Mucosa of stomach (tissue), 1 donor: Measurements from ENCODE around the gene PLD5.

ENCODE experiments used
- H3K27me3 ChIP-seq: one replicate; pipeline ENCODE4 v1.7.0; 2013; ENCODE audit warnings: mild to moderate bottlenecking, low read length; ENCODE audit not compliant: control insufficient read depth, insufficient read depth
- H3K36me3 ChIP-seq: one replicate; pipeline ENCODE4 v1.7.0; 2013; ENCODE audit warnings: low read length; ENCODE audit not compliant: control insufficient read depth, insufficient read depth
- H3K4me1 ChIP-seq: one replicate; pipeline ENCODE4 v1.7.0; 2013; ENCODE audit warnings: mild to moderate bottlenecking, low read length; ENCODE audit not compliant: control insufficient read depth, insufficient read depth
- H3K4me3 ChIP-seq: one replicate; pipeline ENCODE4 v1.7.0; 2013; ENCODE audit warnings: low read length
- H3K9ac ChIP-seq: one replicate; pipeline ENCODE4 v1.7.0; 2013; ENCODE audit warnings: mild to moderate bottlenecking, low read length, moderate library complexity
- H3K9me3 ChIP-seq: one replicate; pipeline ENCODE4 v1.7.0; 2013; ENCODE audit warnings: mild to moderate bottlenecking, low read length, moderate library complexity; ENCODE audit not compliant: control insufficient read depth
- donor health status: Pancreatic carcinoma.

The PLD5 gene

DNA sequence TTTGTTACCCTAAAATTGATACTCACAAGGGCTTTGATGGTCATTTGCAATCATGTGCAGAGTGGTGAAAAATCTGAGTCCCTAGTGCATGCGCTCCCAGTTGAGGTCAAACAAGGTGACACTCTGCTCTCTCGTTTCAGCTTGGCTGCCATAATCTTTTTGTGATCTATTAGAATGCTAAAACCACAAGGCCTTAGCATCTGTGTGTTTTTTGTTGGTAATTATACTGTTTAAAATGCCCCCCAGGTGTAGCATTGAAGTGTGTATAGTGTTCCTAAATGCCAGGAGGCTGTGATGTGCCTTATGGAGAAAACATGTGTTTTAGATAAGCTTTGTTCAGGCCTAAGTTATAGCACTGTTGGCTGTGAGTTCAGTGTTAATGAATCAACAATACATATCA, 89.3 kb downstream of the PLD5 start:
- H3K9ac ChIP-seq, result no peak overlapping the region
- no peak overlapping the region for H3K4me3 ChIP-seq
- H3K27me3 ChIP-seq, result no peaks in the 10 kb centered on the region
- no peaks in the 10 kb centered on the region for H3K36me3 ChIP-seq
- no peaks in the 10 kb centered on the region for H3K9me3 ChIP-seq
- no peaks in the 10 kb centered on the region for H3K4me1 ChIP-seq

DNA sequence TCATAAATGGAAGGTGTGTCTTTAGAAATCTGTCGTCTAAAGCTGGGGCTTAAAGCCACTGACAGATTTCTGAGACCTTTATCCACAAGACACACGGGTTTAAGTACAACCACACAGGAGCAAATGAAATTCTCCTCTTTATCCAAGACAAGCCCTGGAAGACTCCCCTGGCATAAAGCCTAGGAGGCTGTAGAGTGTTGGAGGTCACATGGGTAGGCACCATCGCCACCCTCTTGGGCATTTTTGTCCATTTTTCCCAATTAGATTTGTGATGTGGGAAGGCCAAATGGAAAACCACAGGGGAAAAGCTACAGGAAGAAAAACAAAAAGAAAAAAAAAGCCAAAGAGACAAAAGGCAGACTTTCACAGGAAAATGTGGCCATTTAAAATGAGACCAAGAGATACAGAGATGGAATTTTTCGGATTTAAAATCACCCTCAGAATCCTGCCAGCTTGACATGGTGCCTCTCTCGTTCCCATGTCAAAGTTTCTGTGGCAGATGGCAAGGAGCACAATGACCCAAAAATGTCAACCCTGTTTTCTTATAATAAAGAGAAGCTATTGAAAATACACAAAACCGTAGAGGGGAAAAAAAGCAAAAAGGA, 91.9 kb downstream of the PLD5 start:
- H3K4me3 ChIP-seq, result no peak overlapping the region
- no peaks in the 10 kb centered on the region for H3K27me3 ChIP-seq
- H3K9me3 ChIP-seq, result no peaks in the 10 kb centered on the region
- H3K4me1 ChIP-seq, result no peaks in the 10 kb centered on the region
- no peak overlapping the region for H3K9ac ChIP-seq
- H3K36me3 ChIP-seq, result no peaks in the 10 kb centered on the region

GRCh38 chr1:242431786-242432185, 92.7 kb downstream of the PLD5 start:
- Histone ChIP-seq H3K27me3 (no peaks in the 10 kb centered on the region), H3K4me1 (no peaks in the 10 kb centered on the region), H3K9me3 (no peaks in the 10 kb centered on the region), H3K9ac (no peak overlapping the region), H3K36me3 (no peaks in the 10 kb centered on the region), H3K4me3 (no peak overlapping the region)

- Histone ChIP-seq H3K27me3 (no peaks in the 10 kb centered on the region), H3K4me1 (no peaks in the 10 kb centered on the region), H3K9ac (no peak overlapping the region), H3K9me3 (no peaks in the 10 kb centered on the region), H3K36me3 (no peaks in the 10 kb centered on the region), H3K4me3 (no peak overlapping the region)
Observed at GRCh38 chr1:242430956-242431355, 93.5 kb downstream of the PLD5 start.

GRCh38 chr1:242428399-242429190, 95.9 kb downstream of the PLD5 start:
- Histone ChIP-seq H3K9ac (no peak overlapping the region), H3K4me1 (no peaks in the 10 kb centered on the region), H3K9me3 (no peaks in the 10 kb centered on the region), H3K27me3 (no peaks in the 10 kb centered on the region), H3K36me3 (no peaks in the 10 kb centered on the region), H3K4me3 (no peak overlapping the region)

- H3K9me3 ChIP-seq, result no peaks in the 10 kb centered on the region
- no peaks in the 10 kb centered on the region for H3K36me3 ChIP-seq
- no peaks in the 10 kb centered on the region for H3K4me1 ChIP-seq
- no peak overlapping the region for H3K9ac ChIP-seq
- no peak overlapping the region for H3K4me3 ChIP-seq
- H3K27me3 ChIP-seq, result no peaks in the 10 kb centered on the region
Observed at GRCh38 chr1:242427519-242427918, 97.0 kb downstream of the PLD5 start.

- no peaks in the 10 kb centered on the region for H3K27me3 ChIP-seq
- H3K36me3 ChIP-seq, result no peaks in the 10 kb centered on the region
- H3K9ac ChIP-seq, result no peak overlapping the region
- no peak overlapping the region for H3K4me3 ChIP-seq
- no peaks in the 10 kb centered on the region for H3K4me1 ChIP-seq
- no peaks in the 10 kb centered on the region for H3K9me3 ChIP-seq
Observed at GRCh38 chr1:242426271-242426905, 98.1 kb downstream of the PLD5 start.

- Histone ChIP-seq H3K9me3 (no peaks in the 10 kb centered on the region), H3K27me3 (no peaks in the 10 kb centered on the region), H3K36me3 (no peaks in the 10 kb centered on the region), H3K4me3 (no peak overlapping the region), H3K9ac (no peak overlapping the region), H3K4me1 (no peaks in the 10 kb centered on the region)
Observed at GRCh38 chr1:242425232-242425631, 99.3 kb downstream of the PLD5 start.

DNA sequence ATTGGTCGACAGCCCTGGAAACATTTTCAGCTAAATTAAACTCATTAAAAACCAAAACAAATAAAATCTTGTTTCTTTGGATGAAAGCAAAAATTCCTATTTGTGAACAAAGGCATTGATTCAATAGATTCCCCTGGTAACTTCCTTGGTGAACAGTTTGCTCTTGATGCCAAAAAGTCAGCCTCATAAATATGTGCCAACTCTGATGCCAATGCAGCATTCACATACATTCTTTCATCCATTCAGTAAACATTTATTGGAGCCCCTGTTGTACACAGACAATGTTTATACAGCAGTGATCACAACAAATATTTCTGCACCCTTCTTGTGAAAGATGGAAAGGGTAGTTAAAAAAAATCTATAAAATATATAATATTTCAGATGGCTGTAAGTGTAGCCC, 107.8 kb downstream of the PLD5 start:
- no peaks in the 10 kb centered on the region for H3K27me3 ChIP-seq
- H3K9me3 ChIP-seq, result no peaks in the 10 kb centered on the region
- no peaks in the 10 kb centered on the region for H3K4me1 ChIP-seq
- no peak overlapping the region for H3K4me3 ChIP-seq
- no peak overlapping the region for H3K9ac ChIP-seq
- H3K36me3 ChIP-seq, result no peaks in the 10 kb centered on the region

DNA sequence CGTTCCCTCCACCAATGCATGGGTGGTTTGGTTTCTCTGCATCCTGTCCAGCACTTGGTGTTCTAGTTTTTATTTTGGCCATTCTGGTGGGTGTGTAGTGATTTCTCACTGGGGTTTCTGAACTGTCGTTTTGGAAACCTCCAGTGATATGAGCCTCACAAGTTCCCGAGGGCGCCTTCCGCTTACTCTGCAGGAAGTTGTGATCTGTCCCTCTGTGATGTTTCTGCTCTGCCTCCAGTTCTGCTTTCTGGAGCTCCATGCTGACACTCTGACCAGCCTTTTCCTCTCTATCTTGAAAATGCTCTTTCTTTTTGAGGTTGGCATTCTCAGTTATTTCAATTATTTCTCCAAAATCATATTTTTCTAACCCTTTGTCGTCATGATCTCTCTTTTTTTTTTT, 111.6 kb downstream of the PLD5 start:
- H3K36me3 ChIP-seq, result no peaks in the 10 kb centered on the region
- no peaks in the 10 kb centered on the region for H3K9me3 ChIP-seq
- H3K9ac ChIP-seq, result no peak overlapping the region
- no peaks in the 10 kb centered on the region for H3K4me1 ChIP-seq
- no peaks in the 10 kb centered on the region for H3K27me3 ChIP-seq
- no peak overlapping the region for H3K4me3 ChIP-seq

- Histone ChIP-seq H3K4me1 (no peaks in the 10 kb centered on the region), H3K27me3 (no peaks in the 10 kb centered on the region), H3K9me3 (no peaks in the 10 kb centered on the region), H3K36me3 (no peaks in the 10 kb centered on the region), H3K9ac (no peak overlapping the region), H3K4me3 (no peak overlapping the region)
Observed at GRCh38 chr1:242411901-242412300, 112.6 kb downstream of the PLD5 start.

GRCh38 chr1:242405947-242406346, 118.5 kb downstream of the PLD5 start:
- Histone ChIP-seq H3K36me3 (no peaks in the 10 kb centered on the region), H3K9me3 (no peaks in the 10 kb centered on the region), H3K4me3 (no peak overlapping the region), H3K9ac (no peak overlapping the region), H3K4me1 (no peaks in the 10 kb centered on the region), H3K27me3 (no peaks in the 10 kb centered on the region)
